Germinal center (tissue), 1 donor: Measurements from ENCODE around the gene EGR4.

Experiments used
- DNase-seq: peaks from one replicate; pipeline ENCODE4 v3.0.0; 2012; ENCODE audit warnings: mixed read lengths, low spot score

EGR4 gene

DNA sequence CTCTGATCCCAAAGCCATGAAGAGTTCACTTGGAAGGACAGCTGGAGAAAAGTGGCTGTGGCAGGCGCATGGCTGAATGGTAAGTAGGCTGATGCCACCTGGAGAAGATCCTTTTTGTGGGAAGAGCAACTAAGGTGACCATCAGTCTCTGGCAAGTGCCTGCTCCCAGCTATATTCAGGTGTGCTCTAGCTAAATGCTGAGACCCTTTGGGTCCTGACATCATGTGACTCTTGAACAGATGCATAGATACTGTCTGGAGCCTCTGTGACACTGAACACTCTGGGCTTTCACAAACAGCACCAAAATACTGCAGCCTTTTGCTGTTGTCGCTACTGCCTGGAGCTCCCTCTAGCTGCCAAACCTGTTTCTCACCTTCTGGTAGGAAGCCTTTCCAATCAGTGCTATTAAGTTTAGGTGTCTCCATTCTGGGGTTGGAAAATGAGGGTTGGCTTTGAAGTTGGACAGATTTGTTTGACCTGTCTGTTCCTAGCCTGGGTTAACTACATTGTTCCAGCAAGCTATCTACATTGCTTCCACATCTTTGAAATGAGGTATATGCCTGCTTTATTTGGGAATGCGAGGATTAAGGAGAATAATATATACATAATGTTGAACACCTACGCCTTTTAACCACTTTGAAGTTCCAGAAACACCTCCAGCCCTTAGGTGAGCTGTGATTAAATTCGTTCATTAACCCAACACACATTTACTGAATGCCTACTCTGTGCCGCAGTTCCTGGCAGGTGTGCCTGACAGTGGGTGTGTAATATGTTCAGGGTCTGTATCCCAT lies 3.1 kb downstream of the EGR4 start:
- DNase-seq, result peak; percentile 51

DNA sequence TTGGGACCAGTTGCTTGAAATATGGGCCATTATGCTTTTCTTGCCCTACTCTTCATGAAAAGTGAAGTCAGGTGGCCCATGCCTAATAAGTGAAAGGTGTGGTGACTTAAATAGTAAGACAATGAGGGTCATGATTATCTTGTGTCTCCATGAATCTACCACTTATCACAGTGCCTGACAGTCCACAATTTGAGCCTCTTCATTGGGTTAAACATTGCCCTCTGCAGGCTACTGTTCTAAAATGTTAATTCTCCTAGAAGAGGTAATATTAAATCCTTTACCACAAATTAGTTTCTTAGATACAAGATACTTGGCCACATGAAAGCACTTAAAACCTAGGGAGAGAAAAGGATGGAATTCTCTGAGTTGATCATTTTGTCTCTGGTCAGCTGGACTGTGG lies 4.0 kb downstream of the EGR4 start:
- DNase-seq, result no peak

DNA sequence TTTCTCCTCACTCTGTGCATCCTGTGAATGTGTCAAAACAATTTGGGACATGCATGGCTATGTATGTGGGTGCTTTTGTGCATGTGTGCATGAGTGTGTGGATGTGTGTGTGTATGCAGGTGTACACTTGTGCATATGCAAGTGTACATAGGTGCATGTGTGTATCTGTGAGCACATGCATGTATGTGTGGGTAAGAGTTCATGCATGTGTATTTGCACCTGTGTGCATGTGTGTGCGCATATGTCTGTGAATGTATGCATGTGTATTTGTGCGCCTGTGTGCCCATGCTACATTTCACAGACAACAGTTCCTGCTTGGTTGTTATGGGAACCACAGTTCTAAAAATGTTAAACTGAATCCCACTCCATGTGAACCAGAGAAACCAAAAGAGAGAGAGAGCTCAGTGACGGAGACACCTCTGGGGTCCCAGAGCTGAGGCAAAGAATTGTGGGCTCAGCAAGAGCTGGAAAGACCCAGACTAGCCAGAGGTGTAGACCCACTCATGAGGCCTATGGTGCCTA lies 7.2 kb downstream of the EGR4 start:
- DNase-seq, result no peak

DNA sequence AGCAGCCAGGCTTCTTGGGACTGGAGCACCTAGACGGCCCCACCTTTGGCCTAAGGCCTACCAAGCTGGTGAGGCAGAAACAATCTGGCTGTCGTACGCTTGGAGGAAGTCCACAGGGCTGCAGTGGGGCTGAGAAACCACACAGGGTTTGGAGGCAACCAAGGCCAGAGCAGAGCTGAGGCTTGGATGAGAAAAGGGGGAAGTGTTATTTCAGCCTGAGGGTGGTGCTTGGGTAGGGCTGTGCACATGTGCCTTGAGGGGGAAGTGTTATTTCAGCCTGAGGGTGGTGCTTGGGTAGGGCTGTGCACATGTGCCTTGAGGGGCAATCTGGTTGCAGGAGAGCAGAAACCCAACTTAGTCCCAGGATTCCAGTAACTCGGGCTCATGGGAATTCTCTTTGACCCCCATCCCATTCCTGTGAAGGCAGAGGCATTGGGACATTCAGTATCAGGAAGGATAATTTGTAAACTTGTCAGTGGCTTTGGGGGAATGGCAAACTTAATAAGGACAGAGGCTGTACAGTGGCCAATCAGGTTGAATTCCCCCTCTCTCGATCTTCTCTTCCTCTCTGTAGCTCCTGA lies 8.1 kb downstream of the EGR4 start:
- DNase-seq, result peak; percentile 76

DNA sequence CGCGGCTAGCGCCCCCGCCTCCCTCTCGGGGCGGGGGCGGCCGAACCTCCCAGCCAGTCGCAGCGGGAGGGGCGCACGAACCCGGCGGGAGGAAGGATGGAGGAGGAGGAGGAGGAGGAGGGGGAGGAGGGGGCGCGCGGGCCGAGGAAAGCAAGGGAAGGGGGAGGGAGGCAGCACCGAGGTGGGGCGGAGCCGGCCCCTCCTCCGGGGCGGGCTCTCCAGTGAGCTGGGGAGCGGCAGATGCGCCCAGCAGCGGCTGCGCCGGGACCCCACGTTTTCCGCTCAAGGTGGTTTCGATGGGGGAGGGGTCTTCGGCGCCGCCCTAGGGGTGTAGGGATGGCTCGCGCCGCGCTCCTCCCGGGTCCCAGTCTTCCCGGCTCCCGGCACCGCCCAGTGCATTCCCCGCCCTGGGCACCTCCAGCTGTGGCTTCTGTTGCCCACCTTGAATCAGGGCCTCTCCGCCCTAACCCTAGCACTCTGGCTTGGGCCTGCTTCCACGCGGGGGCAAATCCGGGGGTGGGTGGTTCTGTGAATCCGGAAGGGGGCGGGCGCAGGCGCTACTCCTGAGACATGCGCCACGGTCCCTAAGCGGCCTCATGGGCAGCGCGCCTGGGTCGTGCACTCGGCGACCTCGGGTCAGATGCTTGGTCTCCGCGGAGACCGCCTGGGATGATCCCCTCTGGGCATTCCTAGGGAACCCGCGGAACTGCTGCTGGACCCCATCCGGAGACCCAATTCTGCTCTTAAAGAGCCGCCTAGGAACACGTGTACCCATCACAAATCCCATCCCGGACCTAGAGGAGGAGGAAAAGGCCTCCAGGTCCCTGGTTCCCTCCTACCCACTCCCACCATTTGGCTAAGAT lies 8.8 kb downstream of the EGR4 start, which contains the start of gene FBXO41:
FBXO41 (minus strand) TSS at position 183 of the 863 bp plus-strand sequence. CDS start 14,848 bp downstream, outside the sequence.
- DNase-seq, result peak; percentile 80

DNA sequence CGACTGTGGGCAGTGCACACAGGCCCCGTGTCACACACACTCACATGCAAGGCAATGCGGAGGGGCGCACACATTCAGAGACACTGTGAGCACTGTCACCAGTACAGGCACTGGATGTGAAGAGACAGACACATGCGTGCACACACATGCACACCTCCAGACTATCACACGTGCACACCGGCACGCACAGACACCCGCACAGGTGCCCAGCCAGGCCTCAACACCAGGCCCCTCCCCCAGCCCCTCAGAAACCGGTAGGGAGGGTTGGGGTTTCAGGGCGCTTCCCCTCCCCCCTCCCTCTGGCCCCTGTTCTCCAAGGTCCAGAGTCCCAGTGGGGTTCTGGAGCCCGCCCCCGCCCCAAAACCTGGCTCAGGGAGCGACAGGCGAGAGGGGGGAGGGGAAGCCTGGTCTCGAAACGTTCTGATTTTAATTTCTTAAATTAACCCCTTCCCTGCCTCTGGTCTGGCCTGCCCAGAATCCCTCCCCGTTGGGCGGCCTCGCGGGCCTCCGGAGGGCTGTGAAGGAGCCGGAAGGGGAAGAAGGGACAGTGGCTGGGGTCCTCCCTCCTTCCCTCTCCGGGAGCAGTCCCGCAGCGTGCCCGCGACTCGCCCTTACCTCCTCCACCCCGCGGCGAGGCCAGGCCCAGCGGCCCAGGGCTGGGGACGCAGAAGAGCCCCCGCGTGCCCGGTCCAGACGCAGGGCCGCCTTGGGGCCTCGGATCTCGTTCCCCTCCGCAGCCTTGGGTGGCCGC lies 9.6 kb downstream of the EGR4 start:
- DNase-seq, result peak; percentile 15

DNA sequence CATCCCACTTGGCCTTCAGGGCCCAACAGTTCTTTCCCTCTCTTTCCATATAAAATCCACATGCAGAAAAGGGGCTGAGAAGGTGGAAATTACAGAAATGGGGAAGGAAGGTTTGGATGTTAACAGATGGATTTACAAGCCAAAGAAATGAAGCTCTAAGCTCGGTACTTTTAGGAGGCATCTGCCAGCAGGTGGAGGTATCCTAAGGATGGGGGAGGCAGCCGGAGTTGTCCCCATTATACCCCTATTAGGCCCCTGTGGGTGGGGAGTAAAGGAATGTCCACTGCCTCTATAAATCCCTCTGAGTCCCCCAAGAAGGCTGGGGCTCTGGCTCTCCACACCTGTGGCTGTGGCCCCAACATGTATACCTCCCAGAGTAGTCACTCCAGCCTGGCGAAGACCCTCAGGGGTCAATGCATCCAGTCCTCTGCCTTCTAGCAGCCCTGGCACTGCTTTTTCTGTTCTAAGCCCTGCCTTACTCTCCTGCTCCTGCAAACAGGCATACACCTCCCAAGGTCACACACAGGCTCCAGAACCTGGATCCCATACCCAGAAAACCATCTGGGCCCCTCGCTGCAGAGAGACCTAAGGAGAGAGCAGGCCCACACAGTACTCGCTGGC lies 10.3 kb downstream of the EGR4 start:
- no peak for DNase-seq

DNA sequence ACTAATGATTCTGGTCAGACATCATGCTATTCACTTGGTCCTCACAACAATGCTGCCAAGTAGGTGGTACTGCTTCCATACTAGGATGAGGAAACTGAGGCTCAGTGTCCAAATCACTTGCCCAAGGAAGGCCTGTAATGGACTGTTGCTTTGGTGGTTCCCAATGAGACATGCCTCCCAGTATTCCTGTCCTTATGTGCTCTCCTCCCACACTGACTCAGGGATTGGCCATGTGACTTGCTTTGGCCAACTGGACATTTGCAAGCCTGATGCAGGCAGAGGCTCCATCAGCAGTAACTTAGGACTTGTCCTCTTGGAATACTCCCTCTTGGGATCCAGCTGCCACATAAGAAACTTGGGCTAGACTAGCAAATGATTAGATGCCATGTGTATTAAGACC lies 12.1 kb downstream of the EGR4 start:
- no peak for DNase-seq

DNA sequence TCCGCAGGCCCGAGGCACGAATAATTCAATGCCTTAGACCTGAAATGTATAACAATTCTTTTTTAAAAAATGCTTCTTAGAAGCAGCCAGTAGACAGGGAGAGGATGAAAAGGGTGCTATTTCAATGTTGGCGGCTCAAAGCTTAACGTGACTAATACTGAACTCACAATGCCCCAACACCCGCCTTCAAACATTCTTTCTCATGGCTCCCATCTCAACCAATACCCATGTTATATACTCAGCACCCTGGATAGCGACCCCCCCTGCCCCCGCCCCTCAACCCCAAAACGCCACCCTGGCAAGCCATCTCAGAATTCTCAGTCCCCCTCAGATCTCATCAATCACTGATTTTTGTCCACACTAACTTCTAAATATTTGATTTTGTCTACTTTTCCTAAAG lies 13.5 kb downstream of the EGR4 start:
- no peak for DNase-seq

DNA sequence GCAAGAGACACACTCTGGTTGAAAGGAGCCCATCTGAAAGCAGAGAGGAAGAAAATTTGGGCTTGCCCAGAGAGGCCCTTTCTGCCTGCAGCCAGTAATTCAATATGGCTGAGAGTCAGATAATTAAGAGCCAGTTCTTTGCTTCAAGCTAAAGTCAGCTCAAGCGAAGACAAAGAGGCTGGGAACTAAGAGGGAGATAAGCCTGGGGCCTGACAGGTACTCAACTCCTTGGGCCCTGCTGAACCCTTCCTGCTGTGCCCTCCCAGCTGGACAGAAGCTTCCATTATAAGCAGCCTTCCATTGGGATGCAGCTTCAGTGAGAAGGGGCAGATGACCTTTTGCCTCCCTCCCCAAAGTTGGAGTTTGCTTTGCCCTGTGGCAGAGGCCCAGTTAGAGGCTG lies 21.1 kb downstream of the EGR4 start:
- DNase-seq, result no peak

DNA sequence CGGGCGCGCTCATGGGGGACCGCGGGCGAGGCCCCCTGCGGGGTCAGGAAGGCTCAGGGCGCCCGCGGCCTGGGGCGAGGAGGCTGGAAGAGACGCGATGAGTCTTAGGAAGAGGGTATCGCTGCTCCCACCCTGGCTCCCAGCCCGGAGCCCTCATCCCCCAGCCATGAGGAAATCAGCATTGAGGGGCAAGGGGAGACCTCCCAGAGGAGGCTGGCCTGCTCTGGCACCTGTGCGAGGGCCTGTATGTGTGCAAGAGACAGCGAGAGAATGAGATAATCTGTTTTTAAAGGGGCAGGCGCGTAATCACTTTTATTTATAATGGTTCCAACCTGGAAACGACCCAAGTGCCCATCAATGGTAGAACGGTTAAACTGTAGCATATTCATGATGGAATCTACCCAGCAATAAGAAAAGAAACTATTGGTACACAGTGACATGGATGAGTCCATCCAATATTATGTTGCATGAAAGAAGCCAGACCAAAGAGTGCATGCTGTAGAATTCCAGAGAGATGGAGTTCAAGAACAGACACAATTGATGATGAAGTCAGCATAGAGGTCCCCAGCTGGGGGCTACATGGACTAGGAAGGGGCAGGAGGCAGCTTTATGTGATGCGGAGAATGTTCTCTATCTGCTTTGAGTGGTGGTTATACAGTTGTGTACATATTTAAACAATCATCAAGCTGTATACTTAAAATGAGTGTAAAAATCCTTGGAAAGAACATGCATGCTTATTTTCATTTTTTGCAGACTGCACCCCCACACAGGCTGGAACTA lies 23.5 kb downstream of the EGR4 start:
- no peak for DNase-seq

DNA sequence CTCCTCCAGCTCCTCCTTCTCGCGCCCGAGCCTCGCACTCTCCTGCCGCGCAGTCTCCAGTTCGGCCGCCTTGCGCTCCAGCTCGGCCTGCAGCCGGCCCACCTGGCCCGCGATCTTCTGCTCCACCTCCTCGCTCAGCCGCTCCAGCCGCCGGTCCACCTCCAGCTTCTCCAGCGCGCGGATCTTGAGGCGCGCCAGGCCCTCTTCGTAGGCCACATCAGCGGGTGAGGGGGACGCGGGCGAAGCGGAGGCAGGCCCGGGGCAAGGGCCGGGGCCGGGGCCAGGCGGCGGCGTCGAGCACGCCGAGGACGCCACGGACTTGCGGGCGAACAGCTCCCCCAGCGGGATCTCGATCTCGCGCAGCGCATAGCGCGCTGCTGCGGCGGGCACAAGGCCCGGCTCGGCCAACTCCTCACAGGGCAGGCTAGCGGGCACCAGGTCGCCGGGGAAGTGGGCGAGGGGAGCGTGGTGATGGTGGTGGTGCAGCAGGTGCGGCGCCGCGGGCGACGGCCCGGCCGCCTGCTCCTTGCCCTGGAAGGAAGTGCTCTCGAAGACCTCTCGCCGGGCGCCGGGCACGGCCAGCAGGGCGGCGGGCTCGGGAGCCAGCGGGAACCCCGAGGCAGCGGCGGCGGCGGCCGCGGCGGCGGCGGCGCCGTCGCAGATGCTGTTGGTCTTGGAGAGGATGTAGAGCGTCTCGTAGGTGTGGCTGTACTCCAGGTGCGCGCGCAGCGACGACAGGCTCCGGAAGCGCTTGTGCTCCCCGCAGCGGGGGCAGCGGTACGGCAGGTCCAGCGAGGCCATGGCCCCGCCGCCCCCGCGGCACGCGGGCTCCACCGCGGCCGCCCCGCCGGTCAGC lies 24.3 kb downstream of the EGR4 start:
- peak; percentile 90 for DNase-seq

DNA sequence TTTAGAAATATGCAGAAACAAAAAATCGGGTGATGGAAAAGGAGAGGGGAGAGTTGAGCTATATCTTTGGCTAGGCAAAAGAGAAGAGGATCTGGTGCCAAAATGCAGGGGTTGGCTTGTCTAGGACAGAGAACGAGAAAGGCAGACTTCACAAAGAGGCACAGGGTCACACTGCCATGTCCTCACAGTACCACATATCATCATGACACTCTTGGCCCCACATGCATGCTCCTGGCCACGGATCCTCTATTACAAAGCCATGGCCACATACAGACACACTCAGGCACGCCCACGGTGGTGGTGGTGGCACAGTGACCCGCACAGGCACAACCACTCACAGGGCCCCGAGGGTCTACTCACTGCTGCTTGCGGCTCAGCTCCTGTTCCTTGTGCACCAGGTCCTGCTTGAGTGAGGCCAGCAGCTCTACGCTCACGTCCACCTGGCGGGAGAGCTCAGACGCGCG lies 24.9 kb downstream of the EGR4 start:
- no peak for DNase-seq

DNA sequence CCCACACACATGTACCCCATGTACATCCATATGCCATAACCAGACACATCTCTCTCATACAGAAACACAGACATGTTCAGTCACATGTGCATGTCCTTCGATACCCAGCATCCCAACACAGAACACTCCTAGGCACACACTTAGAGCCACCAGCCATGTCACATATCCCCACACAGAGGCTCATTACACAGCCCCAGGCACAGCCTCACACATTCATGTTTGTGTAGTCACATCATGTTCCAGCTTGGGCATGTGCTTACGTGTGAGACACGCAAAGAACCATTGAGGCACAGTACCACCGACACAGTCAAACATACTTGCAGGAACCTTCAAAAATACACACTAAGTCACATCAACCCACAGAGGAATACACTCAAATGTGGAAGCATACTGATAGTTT lies 26.3 kb downstream of the EGR4 start:
- no peak for DNase-seq

DNA sequence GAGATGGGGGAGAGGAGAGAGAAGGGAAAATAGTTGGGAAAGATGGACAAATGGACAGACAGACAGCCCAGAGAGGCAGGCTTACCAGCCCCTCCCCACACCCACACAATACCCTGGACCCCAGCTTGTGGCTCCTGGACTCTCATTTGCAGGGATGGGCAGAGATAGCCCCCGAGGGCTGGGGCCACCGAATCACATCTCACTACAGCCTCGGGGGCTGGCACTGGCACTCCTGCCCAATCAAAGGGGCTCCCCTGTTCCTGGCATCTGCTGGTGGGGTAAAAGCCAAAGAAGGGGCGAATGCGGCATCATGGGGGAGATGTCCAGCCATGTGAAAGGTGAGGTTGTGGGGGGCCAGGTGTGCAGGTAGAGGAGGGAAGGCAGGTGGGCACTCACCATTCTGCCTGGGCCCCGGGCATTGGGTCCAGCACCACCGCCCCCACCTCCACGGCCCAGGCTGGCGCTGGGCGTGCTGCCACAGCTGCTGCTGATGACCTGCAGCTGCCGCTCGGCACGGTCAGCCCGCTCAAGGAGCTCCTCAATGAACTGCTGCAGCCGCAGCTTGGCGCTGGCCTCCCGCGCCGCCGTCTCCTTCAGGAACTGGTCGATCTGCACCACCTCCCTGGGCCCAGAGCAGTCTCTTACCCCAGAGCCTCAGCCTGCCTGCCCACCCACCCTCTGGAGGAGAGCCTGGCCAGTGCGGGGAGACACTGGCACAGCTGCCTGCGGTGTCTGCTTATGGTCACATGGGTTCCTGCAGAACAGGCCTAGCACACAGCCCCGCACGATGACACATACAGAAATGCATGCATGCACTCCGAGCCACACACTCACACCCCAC lies 27.1 kb downstream of the EGR4 start:
- DNase-seq, result no peak

DNA sequence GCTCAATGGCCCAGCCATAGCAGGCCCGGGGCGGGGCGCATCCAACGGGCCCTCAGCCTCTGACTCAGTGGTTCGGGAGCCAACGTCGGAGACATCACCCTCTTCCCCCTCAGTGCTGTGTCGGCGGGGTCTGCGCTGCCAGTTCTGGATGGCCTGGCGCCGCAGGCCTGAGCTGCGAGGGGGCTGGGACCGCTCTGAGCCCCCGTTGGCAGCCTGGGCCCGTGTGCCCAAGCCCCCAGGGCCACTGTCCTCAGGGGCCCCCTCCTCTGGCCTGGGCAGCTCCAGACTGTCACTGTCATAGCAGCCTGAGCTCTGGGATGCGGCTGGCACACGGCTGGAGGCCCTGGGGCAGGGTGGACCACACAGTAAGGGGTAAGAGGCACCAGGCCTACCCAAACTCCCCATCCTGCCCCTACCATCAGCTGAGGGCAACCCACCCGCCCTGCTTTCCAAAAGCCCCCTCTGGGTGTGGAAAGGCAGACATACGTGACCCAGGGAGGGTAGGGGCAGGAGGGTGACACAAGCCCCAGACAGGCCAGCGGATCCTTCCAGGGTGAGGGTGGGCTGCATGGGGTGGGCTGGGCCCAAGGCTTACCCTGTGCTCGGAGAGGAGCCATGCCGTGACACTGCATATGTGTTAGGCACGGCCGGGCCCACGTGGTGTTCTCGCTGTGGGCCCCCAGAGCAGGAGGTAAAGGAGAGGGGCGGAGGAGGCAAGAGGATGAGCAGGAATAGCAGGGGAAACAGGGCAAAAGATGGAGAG lies 27.9 kb downstream of the EGR4 start:
- DNase-seq, result no peak

DNA sequence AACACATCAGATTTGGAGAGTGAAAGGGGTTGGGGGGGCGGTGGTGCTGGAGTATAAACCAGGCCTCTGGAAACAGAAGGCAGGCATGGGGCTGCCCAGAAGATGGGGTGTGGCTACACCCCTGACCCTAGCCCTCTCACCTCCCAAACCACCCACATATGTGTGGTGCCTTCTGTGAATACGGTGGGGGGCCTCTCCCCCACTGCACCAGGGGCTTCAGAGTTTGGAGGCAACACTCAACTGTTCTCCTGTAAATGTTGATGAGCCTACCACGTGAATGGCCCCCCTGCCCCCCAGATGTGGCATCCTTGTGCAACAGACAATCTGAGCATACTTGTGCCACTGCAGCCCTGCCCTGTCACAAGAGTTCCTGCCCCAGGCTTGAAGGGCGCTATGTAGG lies 28.6 kb downstream of the EGR4 start:
- DNase-seq, result no peak

DNA sequence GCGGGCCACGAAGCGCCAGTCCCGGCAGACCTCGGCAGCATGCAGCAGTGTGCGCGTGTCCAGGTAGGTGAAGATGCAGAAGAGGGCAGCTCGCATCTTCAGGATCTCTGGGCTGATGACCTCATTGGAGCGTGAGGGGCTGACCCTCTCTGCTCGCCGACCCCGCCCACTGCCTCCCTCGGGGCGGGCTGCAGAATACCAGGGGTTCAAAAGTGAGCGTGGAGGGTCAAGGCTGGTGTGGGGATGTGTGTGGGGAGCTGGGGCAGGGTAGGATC lies 29.1 kb downstream of the EGR4 start:
- DNase-seq, result no peak
